ENCODE data around the gene SLC9A3.

SLC9A3 gene

GRCh38 chr5:442335-443238, 81.7 kb downstream of the SLC9A3 start, which contains the start of gene EXOC3:
Gene EXOC3 (plus strand): TSS chr5:443176. CDS start chr5:446206, 3,030 bp downstream.
- DNase-seq (ENCODE audit: low read depth): peak; percentile 66

DNA sequence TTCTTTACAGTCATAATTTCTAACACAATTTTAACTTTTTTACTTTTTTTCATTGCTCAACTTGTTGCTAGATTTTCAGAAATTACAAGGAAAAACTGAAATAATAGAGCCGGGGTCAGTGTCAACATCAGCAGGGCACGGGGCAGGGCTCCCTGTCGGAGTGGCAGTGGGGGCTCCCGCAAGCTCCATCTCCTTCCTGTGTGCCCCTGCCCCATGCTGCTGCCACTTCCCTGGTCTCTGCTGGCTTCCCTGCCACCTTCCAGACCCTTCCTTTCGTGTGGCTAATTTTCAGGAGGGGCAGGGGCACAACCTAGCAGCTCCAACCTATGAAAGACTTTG, 82.3 kb downstream of the SLC9A3 start:
- DNase-seq (ENCODE audit: low read depth): no peak

- DNase-seq (ENCODE audit: low read depth): no peak
Measured at GRCh38 chr5:440401-441201, 83.6 kb downstream of the SLC9A3 start.

GRCh38 chr5:439636-440035, 84.6 kb downstream of the SLC9A3 start:
- no peak for DNase-seq (ENCODE audit: low read depth)

- DNase-seq (ENCODE audit: low read depth): no peak
Measured at GRCh38 chr5:439181-439580, 85.1 kb downstream of the SLC9A3 start.

- no peak for DNase-seq (ENCODE audit: low read depth)
Measured at GRCh38 chr5:438481-438981, 85.7 kb downstream of the SLC9A3 start.

GRCh38 chr5:437281-437771, 86.9 kb downstream of the SLC9A3 start:
- DNase-seq (ENCODE audit: low read depth): no peak

- no peak for DNase-seq (ENCODE audit: low read depth)
Measured at GRCh38 chr5:436641-436975, 87.6 kb downstream of the SLC9A3 start.

- DNase-seq (ENCODE audit: low read depth): no peak
Measured at GRCh38 chr5:435961-436640, 88.1 kb downstream of the SLC9A3 start.

GRCh38 chr5:435156-435790, 89.0 kb downstream of the SLC9A3 start:
- no peak for DNase-seq (ENCODE audit: low read depth)

DNA sequence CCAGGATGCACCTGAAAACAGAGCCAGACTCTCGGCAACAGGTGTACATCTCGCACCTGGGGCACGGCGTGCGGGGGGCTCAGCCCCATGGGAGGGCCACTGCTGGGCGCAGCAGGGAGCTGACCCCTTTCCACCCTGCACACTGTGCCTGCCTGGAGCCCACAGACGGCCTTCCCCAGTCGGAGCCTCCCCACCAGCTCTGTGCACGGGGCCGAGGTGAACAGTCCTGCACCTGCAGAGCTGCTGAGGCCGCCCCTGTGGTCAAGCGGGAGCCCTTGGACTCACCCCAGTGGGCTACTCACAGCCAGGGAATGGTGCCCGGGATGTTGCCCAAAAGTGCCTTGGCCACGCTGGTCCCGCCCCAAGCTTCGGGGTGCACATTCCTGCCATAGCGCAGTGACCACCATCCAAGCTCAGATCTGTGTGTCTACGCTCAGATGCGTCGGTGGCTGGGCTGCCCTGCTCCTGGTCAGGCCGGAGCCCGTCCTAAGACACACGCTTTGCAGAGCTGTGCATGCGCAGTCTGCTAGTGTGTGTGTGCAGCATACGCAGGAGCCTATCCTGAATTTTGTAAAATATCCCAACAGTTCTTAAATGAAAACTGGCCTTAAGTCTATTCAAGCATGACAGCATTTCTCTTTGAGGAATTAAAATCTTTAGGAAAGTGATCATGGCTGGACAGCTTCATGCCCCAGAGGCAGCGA, 89.7 kb downstream of the SLC9A3 start:
- no peak for DNase-seq (ENCODE audit: low read depth)

DNA sequence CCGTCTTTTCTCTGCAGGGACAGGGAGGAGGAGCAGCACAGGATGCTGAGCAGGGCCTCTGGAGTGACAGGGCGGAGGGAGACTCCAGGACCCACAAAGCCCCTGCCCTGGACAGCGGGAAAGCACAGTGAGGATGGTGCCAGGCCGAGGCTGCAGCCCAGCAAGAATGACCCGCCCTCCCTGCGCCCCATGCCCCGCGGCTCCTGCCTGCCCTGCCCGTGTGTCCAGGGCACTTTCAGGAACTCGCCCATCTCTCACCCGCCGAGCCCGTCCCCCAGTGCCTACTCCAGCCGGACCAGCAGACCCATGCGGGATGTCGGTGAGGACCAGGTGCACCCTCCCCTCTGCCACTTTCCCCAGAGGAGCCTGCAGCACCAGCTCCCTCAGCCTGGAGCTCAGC, 90.4 kb downstream of the SLC9A3 start:
- no peak for DNase-seq (ENCODE audit: low read depth)

DNA sequence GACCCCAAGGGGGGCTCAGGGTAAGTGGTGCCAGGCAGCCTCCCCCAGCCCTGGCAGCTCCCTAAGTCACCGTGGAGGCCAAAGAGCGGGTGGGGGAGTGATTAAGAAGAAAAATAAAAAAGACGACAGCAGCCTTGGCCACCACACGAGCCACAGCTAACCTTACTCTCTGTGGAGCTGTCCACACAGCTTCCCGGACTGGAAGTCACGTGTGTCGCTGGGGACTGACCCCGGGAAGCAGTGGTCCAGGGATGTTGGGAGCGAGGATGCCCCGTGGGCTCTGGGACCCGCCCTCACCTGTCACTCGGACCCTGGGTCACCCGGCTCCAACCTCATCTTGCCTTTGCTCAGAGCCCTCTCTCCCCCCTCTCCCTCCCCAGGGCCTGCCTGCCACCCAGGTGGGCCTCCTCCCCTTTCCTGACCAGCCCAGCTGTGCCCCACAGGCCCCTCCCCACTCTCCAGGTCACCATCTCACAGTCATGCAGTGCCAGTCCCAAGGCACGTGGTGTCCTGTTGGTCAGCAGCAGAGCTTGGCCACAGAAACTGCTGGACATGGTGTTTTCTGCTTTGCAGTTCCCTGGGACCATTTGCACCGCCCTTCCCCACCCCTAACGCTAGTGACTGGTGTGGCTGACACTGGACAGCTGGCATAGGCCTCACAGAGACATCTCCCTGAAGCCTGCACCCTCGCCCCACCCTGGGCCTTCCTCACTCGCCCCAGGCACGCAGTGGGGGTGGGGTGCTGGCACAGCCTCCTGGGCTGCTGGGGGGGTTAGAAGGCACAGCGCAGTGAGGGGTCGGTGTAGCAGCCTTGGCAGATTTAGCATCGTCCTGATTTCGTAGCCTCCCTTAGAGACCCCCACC, 91.1 kb downstream of the SLC9A3 start:
- no peak for DNase-seq (ENCODE audit: low read depth)

GRCh38 chr5:432201-432927, 91.9 kb downstream of the SLC9A3 start:
- DNase-seq (ENCODE audit: low read depth): no peak

DNA sequence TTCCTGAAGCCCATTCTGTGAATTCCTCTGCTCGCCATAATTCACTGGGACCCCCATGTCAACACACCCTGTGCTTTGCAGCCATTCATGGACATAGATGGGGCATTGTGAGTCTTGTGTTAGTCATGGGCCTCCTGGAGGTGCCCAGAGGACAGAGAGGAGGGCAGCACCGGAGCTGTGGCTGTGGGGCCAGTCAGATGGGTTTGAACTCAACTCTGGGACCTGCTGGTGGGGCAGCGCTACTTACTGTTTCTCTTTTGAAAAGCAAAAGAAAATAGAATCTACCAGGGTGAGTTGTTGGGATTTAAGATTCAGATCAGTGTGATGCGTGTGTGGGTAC, 92.6 kb downstream of the SLC9A3 start:
- no peak for DNase-seq (ENCODE audit: low read depth)

GRCh38 chr5:431001-431710, 93.1 kb downstream of the SLC9A3 start:
- peak; percentile 25 for DNase-seq (ENCODE audit: low read depth)

- no peak for DNase-seq (ENCODE audit: low read depth)
Measured at GRCh38 chr5:430214-430925, 93.9 kb downstream of the SLC9A3 start.

DNA sequence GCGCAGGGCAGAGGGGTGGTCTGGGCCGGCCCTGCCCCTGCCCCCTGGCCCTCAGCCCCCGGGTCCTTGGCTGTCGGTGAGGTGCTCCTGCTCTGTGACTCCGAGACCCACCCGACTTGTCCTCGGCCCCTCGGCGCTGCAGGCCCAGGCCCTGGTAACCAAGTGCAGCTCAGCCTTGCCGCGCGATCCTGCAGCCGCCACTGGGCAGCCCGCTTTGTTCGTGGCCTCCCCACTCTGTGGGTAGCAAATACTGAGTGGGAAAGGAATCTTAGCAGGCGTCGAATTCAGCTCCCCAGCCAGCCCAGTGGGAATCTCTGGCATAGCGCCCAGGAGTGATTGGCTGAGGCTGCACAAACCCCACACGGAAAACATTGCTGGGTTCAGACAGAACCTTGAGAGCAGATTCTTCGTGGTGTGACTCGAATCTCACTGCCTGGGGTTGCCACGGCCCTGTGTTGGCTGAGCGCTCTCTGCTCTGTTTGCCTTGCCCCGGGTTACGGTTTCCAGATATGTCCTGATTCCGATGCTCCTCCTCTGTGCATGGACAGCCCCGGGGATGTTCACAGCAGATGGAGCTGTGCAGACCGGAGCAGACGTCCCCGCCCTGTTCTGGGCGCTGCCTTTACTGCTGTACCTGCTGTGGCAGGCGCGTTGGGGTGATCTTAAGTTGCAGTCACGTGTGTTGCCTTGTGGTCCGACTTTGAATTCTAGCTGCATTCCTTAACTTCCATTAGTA, 94.6 kb downstream of the SLC9A3 start:
- no peak for DNase-seq (ENCODE audit: low read depth)
